ENCODE data around the gene NDUFB2.
"Not testable (repeated sequence)": the region's sequence is repeated elsewhere in the genome, so short reads cannot be mapped to it uniquely, and the experiment has no call there.

NDUFB2 gene

DNA sequence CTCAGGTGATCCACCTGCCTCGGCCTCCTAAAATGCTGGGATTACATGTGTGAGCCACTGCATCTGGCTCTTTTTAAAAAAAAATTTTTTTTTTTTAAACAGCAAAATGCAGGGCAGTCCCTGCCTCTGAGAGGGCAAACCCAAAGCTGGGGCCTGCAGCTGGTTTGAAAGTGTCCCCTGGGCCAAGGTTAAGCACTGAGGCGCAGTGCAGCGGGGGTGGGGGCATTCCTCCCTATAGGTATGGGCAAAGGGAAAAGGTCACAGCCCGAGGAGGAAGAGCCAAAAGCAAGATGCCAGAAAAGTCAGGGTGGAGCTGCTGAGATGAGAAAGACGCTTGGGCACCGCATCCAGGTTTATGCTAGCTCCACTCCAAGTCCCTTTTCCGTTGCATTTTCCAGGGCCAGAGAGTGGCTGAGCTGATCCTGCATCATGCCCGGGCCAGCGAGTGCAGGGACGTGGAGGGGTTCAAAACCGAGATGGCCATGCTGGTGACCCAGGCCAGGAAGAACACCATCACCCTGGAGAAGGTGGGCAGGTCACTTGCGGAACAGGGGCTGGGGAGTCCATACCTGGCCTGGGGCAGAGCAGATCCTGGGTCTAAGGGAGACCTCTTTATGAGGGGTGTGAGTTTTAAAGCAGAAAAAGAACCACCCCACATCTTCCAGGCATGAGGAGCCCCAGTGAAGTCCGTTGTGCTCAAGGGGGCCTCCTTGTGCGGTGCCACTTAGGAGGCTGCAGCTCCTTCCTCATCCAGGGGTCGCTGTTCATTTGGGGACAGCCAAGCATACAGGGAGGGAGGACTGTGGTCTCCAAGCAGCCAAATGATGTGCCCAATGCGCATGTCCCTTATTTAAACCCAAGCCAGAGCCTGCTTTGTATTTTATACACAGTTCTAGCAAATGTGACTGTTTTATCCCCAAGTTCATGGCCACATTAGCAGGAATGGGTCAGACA, 7.0 kb upstream of the NDUFB2 start:
- no peak for DNase-seq (ENCODE audit: low read depth in 3 of 3, low spot score in 1 of 3)

DNA sequence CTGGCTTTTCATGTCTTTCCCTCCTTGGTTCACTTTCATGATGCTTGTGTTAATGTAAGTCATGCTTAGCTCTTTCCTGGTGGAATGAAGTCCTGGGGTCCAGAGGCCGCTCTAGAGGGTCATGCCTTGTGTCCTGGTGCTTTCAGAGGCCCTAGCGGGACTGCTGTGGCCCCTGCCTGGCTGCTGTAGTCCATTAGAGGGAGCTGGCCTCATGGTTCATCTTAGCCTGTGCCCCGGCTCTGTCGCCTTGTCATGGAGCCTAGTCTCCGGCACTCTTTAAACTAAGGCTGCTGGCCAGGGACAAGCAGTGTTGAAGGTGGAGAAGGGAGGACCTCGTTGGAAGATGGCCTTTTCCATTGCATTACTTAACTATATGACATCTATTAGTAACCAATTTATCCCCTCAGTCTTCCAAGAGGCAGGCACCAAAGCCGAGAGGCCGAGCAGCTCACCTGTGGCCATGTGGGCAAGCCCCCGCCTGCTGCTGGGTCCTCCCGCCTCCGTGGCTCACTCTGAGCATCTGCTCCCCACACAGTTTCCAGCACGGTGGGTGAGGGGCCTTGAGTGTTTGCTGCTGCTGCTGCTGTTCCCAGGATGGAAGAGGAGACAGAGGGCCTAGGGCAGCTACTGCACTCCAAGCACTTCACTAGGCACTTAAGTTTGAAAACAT, 5.0 kb upstream of the NDUFB2 start:
- no peak for DNase-seq (ENCODE audit: low read depth in 3 of 3, low spot score in 1 of 3)

DNA sequence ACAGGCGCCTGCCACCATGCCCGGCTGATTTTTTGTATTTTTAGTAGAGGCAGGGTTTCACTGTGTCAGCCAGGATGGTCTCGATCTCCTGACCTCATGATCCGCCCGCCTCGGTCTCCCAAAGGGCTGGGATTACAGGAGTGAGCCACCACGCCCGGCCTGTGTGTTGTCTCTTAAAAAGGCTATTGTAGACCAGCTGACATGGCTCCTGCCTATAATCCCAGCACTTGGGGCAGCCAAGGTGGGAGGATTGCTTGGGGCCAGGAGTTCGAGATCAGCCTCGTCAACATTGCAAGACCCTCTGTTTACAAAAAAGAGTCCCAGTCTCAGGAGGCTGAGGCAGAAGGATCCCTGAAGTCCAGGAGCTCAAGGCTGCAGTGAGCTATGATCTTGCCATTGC, 2.7 kb upstream of the NDUFB2 start:
- DNase-seq (ENCODE audit: low read depth in 3 of 3, low spot score in 1 of 3) = not testable (repeated sequence)

DNA sequence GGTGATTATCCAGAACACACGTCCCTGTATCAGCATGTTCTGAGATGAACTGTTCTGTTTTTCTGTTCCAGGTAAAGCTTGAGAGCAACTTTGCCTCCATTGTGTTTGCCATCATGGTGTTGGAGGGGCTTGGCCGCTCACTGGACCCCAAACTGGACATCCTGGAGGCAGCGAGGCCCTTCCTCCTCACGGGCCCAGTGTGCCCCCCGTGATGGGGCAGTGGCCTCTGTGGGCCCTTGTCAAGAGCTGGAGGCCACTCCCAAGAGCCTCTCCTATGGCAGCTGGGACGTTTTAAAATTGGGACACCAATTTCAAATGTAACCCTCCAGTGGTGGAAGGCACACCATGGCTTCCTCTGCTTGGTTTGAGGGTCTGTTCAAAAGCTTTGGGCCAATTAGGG, 1.9 kb upstream of the NDUFB2 start:
- DNase-seq (ENCODE audit: low read depth in 3 of 3, low spot score in 1 of 3) = no peak

DNA sequence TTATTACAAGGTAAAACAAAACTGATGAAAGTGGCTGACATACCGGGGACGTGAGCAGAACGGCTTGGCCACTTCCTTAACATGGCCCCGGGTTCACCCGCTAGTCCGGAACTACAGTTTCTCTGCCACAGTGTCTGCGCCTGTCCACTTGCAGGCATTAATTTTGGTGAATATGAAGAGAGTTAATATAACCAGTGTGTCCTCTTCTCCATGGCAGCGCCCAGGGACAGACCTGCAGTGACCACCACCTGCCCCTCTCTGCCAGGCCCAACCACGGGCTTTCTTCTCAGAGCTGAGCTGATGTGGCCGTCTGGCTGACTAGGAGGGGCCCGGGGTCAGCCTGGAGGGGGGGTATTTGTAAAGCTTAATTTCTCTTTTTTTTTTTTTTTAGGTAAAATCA, 1.1 kb upstream of the NDUFB2 start:
- DNase-seq (ENCODE audit: low read depth in 3 of 3, low spot score in 1 of 3) = no peak

DNA sequence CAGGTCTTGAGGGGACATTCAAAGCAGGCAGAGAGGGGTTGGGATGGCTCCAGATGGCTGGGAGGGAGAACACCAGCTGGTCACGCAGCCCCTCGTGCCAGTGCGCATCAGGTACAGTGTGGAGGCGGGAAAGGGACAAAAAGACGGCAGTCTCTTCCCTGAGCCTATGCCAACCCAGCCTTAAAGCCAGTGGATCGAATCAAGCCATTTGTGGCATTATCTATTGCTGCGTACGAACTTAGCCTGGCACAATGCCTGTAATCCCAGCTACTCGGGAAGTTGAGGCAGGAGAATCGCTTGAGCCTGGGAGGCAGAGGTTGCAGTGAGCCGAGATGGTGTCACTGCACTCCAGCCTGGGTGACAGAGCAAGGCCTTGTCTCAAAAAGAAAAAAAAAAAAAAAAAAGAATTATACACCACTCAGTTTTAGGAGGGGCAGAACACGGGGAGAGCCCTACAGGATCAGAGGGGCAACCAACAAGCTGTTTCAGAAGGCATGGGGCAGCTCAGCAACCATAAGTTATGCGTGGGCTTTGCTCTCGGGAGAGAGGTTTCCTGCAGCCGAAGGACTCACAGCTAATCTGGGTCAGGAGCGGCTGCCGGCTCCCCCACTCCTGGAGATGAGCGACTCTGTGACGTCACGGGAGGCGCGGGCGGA, 356 bp upstream of the NDUFB2 start:
- peak; percentile 77 to 91 (median 83) for DNase-seq (ENCODE audit: low read depth in 3 of 3, low spot score in 1 of 3)

DNA sequence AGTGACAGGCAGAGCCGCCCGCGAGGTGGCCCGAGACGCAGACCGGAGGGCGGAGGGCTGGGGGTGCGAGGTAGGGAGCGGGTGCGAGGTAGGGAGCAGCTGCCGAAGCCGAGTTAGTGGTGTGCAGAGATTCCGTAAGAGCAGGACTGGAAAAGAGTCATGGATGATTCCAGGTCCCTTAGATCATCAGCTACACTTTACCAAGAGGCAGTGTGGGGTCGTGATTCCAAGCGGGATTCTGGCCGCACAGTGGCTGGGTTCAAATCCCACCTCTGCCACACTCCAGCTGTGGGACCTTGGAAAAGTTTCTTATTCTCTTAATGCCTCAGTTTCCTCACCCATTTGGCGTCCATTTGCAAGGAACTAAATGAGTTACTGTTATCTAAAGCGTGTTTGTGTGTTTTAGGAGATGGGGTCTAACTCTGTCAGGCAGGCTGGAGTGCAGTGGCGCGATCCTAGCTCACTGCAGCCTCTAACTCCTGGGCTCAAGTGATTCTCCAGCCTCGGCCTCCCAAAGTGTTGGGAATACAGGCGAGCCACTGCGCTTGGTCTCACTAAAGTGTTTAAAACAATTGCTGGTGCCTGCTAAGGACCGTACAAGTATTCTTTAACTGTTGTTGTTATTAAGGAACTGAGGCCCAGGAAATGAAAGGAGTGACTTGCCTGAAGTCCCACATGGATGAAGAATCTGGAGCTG, 1.1 kb downstream of the NDUFB2 start:
- no peak for DNase-seq (ENCODE audit: low read depth in 3 of 3, low spot score in 1 of 3)

DNA sequence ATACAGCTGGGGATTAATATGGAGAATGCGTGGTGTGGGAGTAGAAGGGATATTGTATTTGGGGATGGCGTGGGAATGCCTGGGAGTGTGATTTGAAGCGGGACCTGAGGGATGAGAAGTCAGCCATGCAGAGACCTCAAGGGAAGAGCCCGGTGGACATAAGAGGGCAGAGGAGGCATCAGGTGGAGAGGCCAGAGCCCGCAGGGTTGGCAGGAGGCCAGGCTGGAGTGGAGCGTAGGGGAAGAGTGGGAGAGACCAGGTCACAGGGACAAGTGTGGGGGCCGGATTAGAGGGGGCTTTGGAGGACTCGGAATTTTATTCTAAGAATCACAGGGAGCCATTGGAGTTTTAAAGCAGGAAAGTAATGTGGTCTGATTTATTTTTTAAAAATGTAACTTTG, 2.0 kb downstream of the NDUFB2 start:
- DNase-seq (ENCODE audit: low read depth in 3 of 3, low spot score in 1 of 3) = no peak

DNA sequence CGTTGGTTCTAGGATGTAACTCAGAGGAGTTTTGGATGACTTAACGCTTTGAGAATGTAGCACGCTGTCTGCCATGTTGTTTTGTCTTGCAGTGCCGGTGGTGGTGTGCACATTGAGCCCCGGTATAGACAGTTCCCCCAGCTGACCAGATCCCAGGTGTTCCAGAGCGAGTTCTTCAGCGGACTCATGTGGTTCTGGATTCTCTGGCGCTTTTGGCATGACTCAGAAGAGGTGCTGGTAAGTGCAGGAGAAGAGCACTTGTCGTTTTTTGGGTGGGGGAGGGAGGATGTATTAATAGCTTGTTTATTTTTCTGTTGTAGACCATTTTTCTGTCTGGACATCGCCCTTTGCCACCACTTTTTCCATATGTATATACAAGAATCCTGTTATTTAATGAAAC, 6.3 kb downstream of the NDUFB2 start:
- DNase-seq (ENCODE audit: low read depth in 3 of 3, low spot score in 1 of 3) = no peak

DNA sequence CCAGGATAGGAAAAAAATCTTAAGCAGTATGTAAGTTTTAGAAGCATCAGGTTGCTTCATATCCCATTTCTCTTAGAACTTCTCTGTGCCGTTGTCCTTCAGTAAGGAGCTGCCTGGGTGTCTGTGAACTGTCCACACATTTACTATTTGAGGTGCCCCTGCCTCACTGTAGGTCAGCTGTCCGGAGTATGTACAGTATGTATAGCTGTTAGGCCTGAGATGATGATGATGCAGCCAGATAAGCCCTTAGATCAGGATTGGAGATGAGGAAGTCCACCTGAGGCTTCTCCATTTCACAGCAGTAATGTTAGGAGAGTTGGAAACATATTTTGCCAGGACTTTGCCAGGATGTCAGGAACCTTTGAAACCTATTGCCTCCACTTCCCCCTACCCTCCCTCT, 7.7 kb downstream of the NDUFB2 start:
- no peak for DNase-seq (ENCODE audit: low read depth in 3 of 3, low spot score in 1 of 3)

DNA sequence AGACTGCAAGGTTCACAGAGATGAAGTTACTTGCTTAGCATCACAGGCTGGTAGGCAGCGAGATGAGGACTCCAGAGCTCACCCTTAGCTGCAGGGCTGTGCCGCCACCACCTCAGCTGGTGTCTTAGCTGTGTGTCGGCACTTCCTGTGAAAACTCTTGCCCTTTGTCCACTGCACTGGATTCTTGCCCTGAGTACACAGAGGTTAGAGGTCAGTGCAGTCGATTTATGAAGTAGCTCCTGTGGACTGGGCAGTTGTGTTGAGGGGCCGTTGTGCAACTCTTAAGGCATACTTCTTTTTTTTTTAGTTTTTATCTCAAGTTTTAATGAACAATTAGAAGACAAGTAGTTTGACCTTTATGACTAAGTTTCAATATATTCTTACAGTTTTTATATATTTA, 10.6 kb downstream of the NDUFB2 start:
- DNase-seq (ENCODE audit: low read depth in 3 of 3, low spot score in 1 of 3) = no peak

DNA sequence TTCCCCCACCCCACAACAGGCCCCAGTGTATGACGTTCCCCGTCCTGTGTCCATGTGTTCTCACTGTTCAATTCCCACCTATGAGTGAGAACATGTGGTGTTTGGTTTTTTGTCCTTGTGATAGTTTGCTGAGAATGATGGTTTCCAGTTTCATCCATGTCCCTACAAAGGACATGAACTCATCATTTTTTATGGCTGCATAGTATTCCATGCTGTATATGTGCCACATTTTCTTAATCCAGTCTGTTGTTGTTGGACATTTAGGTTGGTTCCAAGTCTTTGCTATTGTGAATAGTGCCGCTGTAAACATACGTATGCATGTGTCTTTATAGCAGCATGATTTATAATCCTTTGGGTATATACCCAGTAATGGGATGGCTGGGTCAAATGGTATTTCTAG, 12.3 kb downstream of the NDUFB2 start:
- DNase-seq (ENCODE audit: low read depth in 3 of 3, low spot score in 1 of 3) = not testable (repeated sequence)

DNA sequence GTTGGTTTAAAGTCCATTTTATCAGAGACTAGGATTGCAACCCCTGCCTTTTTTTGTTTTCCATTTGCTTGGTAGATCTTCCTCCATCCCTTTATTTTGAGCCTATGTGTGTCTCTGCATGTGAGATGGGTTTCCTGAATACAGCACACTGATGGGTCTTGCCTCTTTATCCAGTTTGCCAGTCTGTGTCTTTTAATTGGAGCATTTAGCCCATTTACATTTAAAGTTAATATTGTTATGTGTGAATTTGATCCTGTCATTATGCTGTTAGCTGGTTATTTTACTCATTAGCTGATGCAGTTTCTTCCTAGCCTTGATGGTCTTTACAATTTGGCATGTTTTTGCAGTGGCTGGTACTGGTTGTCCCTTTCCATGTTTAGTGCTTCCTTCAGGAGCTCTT, 15.9 kb downstream of the NDUFB2 start:
- not testable (repeated sequence) for DNase-seq (ENCODE audit: low read depth in 3 of 3, low spot score in 1 of 3)

DNA sequence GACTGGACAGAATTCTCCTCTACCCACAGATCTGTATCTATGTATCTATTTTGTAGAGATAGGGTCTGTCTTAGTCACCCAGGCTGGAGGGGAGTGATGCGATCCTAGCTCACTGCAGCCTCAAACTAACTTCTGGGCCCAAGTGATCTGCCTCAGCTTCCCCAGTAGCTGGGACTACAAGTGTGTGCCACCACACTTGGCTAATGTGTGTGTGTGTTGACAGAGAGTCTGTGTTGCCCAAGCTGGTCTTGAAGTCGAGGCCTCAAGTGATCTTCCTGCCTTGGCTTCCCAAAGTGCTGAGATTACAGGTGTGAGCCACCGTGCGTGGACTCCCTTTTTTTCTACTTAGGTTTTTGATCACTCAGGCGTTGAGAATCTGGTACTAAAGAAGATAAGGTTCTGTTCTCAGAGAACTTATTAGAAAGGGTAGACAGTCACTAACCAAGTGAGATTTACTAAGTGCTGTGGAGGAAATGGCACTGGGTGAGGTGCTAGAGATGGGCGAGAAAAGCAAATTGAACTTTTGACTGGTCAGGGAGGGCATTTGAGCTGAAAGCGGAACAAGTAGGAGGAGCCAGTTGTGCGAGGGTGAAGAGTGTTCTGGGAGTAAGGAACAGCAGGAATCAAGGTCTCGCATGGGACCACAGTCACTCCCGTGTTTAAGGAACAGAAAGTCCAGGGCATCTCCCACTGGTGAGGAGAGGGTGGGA, 18.0 kb downstream of the NDUFB2 start:
- DNase-seq (ENCODE audit: low read depth in 3 of 3, low spot score in 1 of 3) = no peak

DNA sequence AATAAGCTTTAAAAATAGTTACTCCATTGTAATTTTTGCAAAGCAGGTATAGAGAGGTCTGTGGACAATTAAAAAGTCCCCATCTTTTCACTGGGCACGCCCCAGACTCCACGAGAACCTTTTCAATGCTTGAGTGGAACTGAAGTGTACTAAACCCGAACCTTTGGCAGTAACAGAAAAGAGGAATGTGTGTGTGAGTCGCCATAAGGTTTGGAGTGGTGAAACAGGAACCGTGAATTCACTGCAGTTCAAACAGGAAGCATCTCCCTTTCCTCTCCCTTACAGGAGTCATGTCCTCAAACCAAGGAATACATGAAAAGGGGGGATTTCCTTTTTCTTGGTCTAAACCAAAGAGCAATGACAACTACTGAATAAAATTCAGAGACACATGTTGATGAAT, 23.2 kb downstream of the NDUFB2 start:
- no peak for DNase-seq (ENCODE audit: low read depth in 3 of 3, low spot score in 1 of 3)

DNA sequence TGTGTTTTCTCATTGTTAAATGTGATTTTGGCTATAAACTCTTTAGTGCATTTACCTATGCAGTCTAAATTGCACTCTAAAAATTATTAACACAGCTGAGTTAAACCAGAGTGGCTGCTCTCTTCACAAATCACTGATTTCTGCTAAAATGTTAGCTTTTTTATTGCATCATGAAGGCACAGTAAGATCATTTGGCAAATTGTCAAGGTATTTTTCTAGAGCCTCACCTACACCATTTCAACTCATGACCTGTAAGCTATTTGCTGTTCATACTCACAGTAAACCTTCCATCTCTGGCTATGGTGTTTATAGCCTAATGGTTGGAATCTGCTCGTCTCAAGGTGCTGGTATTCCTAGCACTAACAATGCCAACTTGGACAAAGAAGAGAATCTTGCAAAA, 25.7 kb downstream of the NDUFB2 start:
- DNase-seq (ENCODE audit: low read depth in 3 of 3, low spot score in 1 of 3) = no peak

DNA sequence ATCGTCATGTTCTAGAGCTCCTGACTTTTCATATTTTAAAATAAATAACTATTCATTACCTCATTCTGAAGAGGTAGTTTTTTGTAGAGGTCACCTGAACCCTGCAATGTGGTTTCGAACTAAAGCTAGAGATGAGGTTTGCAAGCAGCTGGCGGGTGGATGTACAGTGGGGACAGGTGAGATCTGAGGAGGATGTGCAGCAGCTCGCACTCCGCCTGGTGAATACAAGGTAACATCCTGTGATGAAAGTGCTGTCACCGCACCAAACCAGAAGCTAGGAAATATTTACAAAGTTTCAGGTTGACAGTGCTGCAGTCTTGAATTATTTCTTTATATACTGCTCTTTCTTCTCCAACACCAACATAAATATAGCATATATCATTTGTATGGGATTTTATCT, 26.5 kb downstream of the NDUFB2 start:
- DNase-seq (ENCODE audit: low read depth in 3 of 3, low spot score in 1 of 3) = peak in 2 of 3 donors; percentile 2 to 7

DNA sequence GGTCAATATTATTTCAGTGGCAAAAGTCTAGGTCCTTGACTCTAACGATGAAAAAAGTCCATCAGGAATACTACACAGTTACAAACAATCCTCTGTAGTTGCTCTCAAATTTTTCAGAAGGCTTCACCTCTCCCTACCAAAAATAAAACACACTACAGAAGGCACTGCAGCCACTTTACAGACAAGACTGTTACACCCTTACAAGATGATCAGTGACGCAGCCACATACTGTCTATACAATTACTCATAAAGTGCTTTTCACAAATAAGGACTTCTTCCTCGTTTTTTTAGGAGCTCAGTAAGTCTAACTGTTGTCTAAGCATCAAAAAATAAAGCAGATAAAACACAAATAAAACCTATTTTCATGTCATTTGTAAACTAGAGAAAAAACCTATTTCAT, 27.1 kb downstream of the NDUFB2 start:
- no peak for DNase-seq (ENCODE audit: low read depth in 3 of 3, low spot score in 1 of 3)

DNA sequence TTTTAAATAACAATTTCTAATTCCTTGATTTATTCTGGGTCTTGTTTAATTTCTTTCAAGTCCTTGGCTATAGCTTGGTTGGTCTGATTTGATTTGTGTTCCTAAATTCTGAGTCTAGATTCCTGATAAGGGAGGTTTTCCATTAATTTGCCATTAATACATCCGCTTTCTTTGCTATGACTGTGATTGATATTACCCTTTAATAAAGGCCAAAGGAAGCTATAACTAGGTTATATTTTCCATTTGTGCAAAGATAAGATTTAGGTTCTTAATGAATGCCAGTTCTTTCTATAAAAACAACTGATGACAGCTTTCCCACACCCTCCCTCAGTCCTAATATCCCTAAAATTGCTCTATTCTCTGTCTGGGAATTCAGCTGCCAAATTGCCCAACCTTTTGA, 28.2 kb downstream of the NDUFB2 start:
- DNase-seq (ENCODE audit: low read depth in 3 of 3, low spot score in 1 of 3) = no peak

DNA sequence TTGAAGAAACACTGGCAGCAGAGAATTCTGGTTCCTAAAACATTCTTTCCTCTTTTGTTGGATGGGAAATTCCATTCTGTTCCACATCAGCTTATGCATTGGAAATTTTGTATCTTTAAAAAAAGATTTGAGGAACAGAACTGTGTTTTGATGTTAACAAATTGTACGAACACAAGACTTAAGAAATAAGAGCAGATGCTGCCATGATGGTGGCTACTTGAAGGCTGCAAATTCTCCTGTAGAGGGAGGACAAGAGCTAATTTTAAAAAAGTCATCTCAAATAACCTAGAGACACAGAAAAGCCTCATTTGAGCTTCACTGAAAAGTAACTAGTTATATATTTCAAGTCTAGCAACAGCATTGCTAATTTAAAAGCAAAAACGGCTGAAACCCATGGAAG, 29.8 kb downstream of the NDUFB2 start:
- no peak for DNase-seq (ENCODE audit: low read depth in 3 of 3, low spot score in 1 of 3)

DNA sequence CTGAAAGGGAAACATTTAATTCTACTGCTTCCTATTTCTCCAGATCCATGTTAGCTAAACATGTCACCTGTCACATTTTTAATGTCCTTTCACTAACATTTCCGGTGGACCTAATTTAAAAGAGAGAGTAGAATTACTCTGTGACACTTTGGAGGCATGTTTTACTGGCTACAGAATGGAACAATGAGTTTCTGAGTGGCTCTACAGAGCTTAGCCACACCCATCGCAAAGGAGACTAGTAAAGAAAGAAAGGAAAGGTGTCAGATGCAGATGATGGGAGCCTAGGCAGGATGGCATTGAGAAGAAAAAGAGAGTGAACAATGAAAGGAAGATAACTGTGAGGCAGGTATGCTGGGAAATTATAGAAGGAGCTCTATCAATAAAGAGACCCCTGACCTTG, 35.9 kb downstream of the NDUFB2 start:
- no peak for DNase-seq (ENCODE audit: low read depth in 3 of 3, low spot score in 1 of 3)

Data from stimulated activated CD4-positive, alpha-beta T cell treated with anti-CD3 and anti-CD28 coated beads, TNF-alpha, amount 100 ng/mL, for 1 hour (primary cell).